HEK293 (cell line): Measurements from ENCODE around the gene LPAR2.
A peak's percentile ranks its signal among the peaks of the same experiment; 100 is the strongest.
"Not testable (repeated sequence)": the region's sequence is repeated elsewhere in the genome, so short reads cannot be mapped to it uniquely, and the experiment has no call there.

ENCODE experiments used
- CTCF ChIA-PET: fragments of 350-600 bp; formaldehyde crosslinking; extraction: SDS; loops from one replicate; lab custom pipeline; 2021; ENCODE audit warnings: antibody characterized with exemption; lab: Yijun Ruan, JAX
- POLR2A ChIA-PET: fragments of 300-600 bp; formaldehyde crosslinking; extraction: SDS; loops from one replicate; lab custom pipeline; 2020; ENCODE audit warnings: antibody characterized with exemption, inconsistent platforms; lab: Yijun Ruan, JAX
- H3K27ac ChIP-seq: fragments of 200-500 bp; sonication (Bioruptor generic); 2 replicates; pipeline ENCODE4 v1.5.1; 2014; ENCODE audit warnings: low read depth, low read length, control low read depth, inconsistent platforms; ENCODE audit errors: extremely low read depth
- H3K36me3 ChIP-seq, 2 experiments: fragments of 200-500 bp in 1 of 2; sonication (Bioruptor generic) in 1 of 2; 1 replicate in 1 of 2; 2 replicates in 1 of 2; pipeline ENCODE4 v1.5.1; 2014 to 2017; ENCODE audit warnings: inconsistent platforms in 2 of 2, low read length in 2 of 2; ENCODE audit not compliant: control insufficient read depth in 2 of 2, insufficient read depth in 1 of 2
- H3K4me1 ChIP-seq: fragments of 200-500 bp; sonication (Bioruptor generic); 2 replicates; pipeline ENCODE4 v1.5.1; 2014; ENCODE audit warnings: mild to moderate bottlenecking, low read length, inconsistent platforms; ENCODE audit not compliant: control insufficient read depth, insufficient read depth
- H3K4me3 ChIP-seq: 2 replicates; pipeline ENCODE4 v1.5.1; 2011; ENCODE audit warnings: low read depth, mild to moderate bottlenecking, control low read depth, low read length, moderate library complexity
- H3K9me3 ChIP-seq: fragments of 200-500 bp; sonication (Bioruptor generic); 2 replicates; pipeline ENCODE4 v1.5.1; 2014; ENCODE audit warnings: low read depth, low read length, inconsistent platforms; ENCODE audit not compliant: control insufficient read depth, insufficient read depth
- MEIS1 ChIP-seq: sonication (generic); formaldehyde crosslinking; IDR thresholded peaks from 2 replicates; pipeline ENCODE4 v1.8.1; 2022; ENCODE audit warnings: missing genetic modification reagents, mild to moderate bottlenecking, borderline replicate concordance
- PATZ1 ChIP-seq: fragments of 450-650 bp; formaldehyde crosslinking; IDR thresholded peaks from 2 replicates; pipeline ENCODE4 v1.5.1; 2016; ENCODE audit warnings: missing biosample characterization, missing genetic modification characterization
- SP3 ChIP-seq: fragments of 450-650 bp; formaldehyde crosslinking; IDR thresholded peaks from 2 replicates; pipeline ENCODE4 v1.5.1; 2016; ENCODE audit warnings: missing biosample characterization, missing genetic modification characterization
- ZBTB10 ChIP-seq: fragments of 450-650 bp; formaldehyde crosslinking; IDR thresholded peaks from 2 replicates; pipeline ENCODE4 v1.5.1; 2016; ENCODE audit warnings: missing biosample characterization, missing genetic modification characterization
- ZBTB11 ChIP-seq: fragments of 450-650 bp; formaldehyde crosslinking; conservative IDR thresholded peaks from 2 replicates; pipeline ENCODE4 v1.5.1; 2016; ENCODE audit warnings: low read depth, missing biosample characterization, missing genetic modification characterization
- ZFHX2 ChIP-seq: fragments of 450-650 bp; formaldehyde crosslinking; conservative IDR thresholded peaks from 2 replicates; pipeline ENCODE4 v1.5.1; 2016; ENCODE audit warnings: missing biosample characterization, missing genetic modification characterization
- ZNF121 ChIP-seq: fragments of 450-650 bp; formaldehyde crosslinking; IDR thresholded peaks from 2 replicates; pipeline ENCODE4 v1.5.1; 2016; ENCODE audit warnings: missing biosample characterization, missing genetic modification characterization
- ZNF518A ChIP-seq: fragments of 450-650 bp; formaldehyde crosslinking; conservative IDR thresholded peaks from 2 replicates; pipeline ENCODE4 v1.5.1; 2016; ENCODE audit warnings: low read depth, missing biosample characterization, missing genetic modification characterization
- ZNF623 ChIP-seq: fragments of 450-650 bp; formaldehyde crosslinking; IDR thresholded peaks from 2 replicates; pipeline ENCODE4 v1.5.1; 2016; ENCODE audit warnings: missing biosample characterization, missing genetic modification characterization

Gene LPAR2

GRCh38 chr19:19668230-19669012 lies 40.4 kb upstream of the LPAR2 start, which contains the start of gene ZNF101 (continued):
- peak; percentile 63; the same call in 1 of the 2 replicates for TF ChIP-seq PATZ1 (tag by site-specific recombination)
- peak; percentile 97 for TF ChIP-seq ZBTB11 (tag by site-specific recombination)
- TF ChIP-seq ZNF623 (tag by site-specific recombination) = no peak
- TF ChIP-seq SP3 (tag by site-specific recombination) = peak; percentile 67
- TF ChIP-seq ZNF518A = peak; percentile 47; the same call in 1 of the 2 replicates
- peak; percentile 52 for TF ChIP-seq ZBTB10 (tag by site-specific recombination)
- 0 out of 2 replicates have a peak, but pooled peaks have one; percentile 41 for TF ChIP-seq ZFHX2 (tag by site-specific recombination)
- TF ChIP-seq MEIS1 (CRISPR knock-in tag) = no peak

- peaks cover 0 to 14% of the 10 kb centered on the region in 2 experiments; a peak in 1 of 3 replicates for H3K36me3 ChIP-seq
- CTCF ChIA-PET, H3K9me3 ChIP-seq, H3K4me3 ChIP-seq, H3K27ac ChIP-seq, H3K4me1 ChIP-seq: not testable (repeated sequence)
- peak; percentile 27; the same call in 1 of the 2 replicates for TF ChIP-seq ZNF121 (tag by site-specific recombination)
- POLR2A ChIA-PET = interaction anchor here (1.0 kb wide), 1 partner anchor 67 kb away, joined by 8 read pairs; the partner anchor contains the start of gene ZNF14
Measured at GRCh38 chr19:19665420-19665948, 37.5 kb upstream of the LPAR2 start.
